GM12874 (cell line): ENCODE measurements around the gene CD300LB.

Experiments used
- TF ChIP-seq, protein P1 (sequence below): IDR thresholded peaks from 2 replicates; pipeline ENCODE4 v1.5.1; 2011; ENCODE audit warnings: low read depth, mild to moderate bottlenecking, control low read depth, low read length, moderate library complexity; ENCODE audit not compliant: insufficient read depth

The CD300LB gene

DNA sequence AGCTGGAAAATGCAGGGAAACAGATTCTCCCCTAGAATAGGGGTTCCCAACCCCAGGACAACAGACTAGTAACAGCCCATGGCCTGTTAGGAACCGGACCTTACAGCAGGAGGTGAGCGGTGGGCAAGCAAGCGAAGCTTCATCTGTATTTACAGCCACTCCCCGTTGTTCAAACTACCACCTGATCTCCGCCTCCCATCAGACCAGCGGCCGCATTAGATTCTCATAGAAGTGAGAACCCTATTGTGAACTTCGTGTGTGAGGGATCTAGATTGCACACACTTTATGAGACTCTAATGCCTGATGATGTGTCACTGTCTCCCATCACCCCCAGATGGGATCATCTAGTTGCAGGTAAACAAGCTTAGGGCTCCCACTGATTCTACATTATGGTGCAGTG lies 3.5 kb downstream of the CD300LB start:
- TF ChIP-seq, protein P1, sequence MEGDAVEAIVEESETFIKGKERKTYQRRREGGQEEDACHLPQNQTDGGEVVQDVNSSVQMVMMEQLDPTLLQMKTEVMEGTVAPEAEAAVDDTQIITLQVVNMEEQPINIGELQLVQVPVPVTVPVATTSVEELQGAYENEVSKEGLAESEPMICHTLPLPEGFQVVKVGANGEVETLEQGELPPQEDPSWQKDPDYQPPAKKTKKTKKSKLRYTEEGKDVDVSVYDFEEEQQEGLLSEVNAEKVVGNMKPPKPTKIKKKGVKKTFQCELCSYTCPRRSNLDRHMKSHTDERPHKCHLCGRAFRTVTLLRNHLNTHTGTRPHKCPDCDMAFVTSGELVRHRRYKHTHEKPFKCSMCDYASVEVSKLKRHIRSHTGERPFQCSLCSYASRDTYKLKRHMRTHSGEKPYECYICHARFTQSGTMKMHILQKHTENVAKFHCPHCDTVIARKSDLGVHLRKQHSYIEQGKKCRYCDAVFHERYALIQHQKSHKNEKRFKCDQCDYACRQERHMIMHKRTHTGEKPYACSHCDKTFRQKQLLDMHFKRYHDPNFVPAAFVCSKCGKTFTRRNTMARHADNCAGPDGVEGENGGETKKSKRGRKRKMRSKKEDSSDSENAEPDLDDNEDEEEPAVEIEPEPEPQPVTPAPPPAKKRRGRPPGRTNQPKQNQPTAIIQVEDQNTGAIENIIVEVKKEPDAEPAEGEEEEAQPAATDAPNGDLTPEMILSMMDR: no peak

DNA sequence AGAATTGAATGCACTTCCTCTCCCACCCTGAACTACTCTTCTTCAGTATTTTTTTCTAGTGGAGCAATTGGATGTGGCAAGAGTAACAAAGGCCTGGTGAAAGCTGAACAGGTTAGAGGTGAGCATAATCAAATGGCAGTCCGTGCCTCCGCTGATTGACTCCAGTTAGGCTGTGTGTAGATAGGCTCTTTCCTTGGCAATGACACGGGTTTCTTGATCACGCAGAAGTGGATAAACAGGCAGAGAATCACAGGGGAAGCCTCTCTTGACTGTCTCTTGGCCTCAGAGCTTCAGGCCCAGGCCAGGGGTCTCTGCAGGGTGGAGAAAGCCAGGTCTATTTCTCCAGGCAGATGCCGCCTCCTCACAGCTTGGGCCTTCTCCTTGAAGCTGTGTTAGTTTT lies 4.2 kb downstream of the CD300LB start:
- TF ChIP-seq, protein P1: no peak

DNA sequence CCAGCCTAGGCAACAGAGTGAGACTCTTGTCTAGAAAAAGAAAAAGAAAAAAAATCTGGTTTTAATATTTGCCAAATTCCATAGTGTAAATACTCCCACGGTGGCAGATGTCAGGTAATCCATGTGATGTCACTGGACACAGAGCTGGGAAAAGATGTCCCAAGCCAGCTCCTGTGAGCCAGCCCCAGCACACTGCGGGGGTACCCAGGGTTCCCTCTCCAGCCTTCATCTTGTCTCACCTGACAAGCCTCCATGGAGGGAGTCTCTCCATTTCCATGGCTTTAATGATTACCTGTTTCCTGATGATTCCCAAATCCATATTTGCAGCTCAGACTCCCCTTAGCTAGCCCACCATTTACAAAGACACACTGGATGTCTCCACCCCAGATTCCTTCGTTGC lies 4.6 kb downstream of the CD300LB start:
- TF ChIP-seq, protein P1: no peak

DNA sequence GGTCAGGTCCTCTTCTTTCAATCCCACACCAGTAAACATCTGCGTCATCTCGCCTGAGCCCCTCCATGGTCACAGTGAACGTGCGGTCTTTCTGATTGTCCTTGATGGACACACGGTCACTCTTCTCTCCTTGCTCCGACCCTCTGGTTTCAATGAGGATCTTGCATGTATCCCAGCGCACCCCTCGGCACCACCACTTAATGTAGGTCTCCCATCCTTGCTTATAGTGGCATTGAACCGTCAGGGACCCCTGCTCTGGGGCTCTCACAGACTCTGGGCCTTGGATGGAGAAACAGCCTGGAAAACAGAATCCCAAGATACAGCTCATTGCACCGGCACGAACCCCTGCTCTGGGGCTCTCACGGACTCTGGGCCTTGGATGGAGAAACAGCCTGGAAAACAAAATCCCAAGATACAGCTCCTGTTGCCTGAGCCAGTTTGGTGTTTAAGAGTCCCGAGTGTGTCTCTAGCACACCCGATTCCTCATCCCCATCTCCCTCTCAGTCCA lies 5.4 kb downstream of the CD300LB start:
- TF ChIP-seq, protein P1: no peak

DNA sequence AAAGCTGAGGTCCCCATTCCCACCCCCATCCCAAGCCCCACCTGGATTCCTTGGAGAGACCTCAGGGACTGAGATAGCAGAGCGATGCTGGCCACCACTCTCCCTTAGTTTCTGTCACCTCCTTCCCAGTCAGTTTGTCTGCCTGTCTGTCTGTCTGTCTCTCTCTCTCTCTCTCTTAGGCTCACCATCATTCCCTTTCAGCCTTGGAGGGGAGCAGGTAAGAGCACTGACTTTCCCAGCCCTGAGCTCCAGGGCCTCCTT lies 5.9 kb downstream of the CD300LB start:
- TF ChIP-seq, protein P1: no peak

DNA sequence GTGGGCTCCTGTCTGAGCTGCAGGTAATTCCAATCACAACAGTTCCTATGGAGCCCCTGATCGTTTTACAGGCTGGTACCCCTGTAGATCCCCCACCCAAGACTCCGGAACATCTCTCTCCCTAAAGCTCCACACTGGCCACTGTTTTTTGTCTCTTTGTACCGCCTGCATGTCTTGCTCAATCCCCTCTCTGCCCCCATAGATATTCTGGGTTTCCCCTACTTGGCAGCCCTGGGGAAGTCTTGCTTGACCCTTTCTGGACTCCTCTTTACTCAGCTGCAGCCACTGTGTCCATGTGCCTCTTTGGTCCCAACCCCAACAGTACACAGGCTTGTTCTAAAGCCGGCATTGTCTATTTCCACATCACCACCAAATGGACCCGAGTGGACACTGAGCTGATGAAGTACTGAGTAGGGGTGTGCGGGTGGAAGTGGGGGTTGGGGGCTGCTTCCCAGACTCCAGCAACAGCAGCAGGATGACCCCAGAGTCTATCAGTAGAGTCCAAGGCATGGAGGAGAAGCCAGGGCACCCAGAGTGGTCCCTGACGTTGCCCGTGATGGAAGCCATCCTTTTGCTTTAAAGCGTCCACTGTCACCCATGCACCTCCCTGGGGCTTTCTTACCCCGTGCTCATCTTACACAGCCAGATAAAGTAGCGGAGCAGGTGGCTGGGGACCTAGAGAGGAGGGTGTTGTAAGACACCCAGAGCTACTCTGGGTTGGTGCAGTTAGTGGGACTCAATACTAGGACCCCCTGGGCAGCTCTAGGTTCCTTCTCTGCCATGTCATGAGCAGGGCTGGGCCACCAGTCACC lies 6.4 kb downstream of the CD300LB start:
- TF ChIP-seq, protein P1: no peak

DNA sequence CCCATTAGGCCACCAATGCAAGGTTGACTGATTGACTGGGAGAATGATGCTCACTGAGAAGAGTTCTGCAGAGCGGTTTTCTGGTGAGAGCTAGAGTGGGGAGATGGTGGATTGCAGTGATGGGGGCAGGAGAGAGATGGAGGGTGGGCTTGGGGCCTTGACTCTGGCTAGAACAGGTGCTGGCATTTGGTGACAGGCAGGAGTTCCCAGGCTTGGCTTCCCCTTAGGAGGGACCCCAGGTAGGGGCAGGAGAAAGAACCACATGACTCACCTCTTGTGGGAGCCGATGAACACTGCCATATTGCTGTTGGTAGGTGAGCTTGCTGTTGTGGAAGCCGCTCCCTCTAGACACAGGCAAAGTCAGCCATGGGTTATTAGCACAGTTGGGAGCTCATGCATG lies 8.0 kb downstream of the CD300LB start:
- TF ChIP-seq, protein P1: no peak
